Immature natural killer cell (primary cell): ENCODE measurements around the gene AKAP8. TPM values are rescaled to one million over a fixed set of nuclear protein-coding genes. Genes with fewer than 3 reads are reported as not detected.

Experiments
- DNase-seq, 3 donors: peaks; one replicate each; pipeline ENCODE4 v3.0.0; 2022; ENCODE audit warnings: mixed read lengths in 1 of 3
- H3K27ac Mint-ChIP-seq, 6 donors: one replicate each; pipeline ENCODE4 v1.8.0; 2020; ENCODE audit warnings: mixed read lengths in 6 of 6, mild to moderate bottlenecking in 5 of 6, inconsistent platforms in 4 of 6, moderate library complexity in 3 of 6
- H3K27me3 Mint-ChIP-seq, 3 donors: one replicate each; pipeline ENCODE4 v1.8.0; 2020 to 2021; ENCODE audit warnings: low read depth in 3 of 3, mild to moderate bottlenecking in 3 of 3, mixed read lengths in 3 of 3, moderate library complexity in 3 of 3, inconsistent platforms in 1 of 3
- H3K36me3 Mint-ChIP-seq, 3 donors: one replicate each; pipeline ENCODE4 v1.8.0; 2020; ENCODE audit warnings: mixed read lengths in 3 of 3, inconsistent platforms in 2 of 3, mild to moderate bottlenecking in 2 of 3
- H3K4me1 Mint-ChIP-seq, 2 donors: one replicate each; pipeline ENCODE4 v1.8.0; 2020; ENCODE audit warnings: inconsistent platforms in 2 of 2, mild to moderate bottlenecking in 2 of 2, mixed read lengths in 2 of 2, moderate library complexity in 1 of 2
- H3K4me3 Mint-ChIP-seq, 5 donors: one replicate each; pipeline ENCODE4 v1.8.0; 2020; ENCODE audit warnings: mild to moderate bottlenecking in 5 of 5, mixed read lengths in 5 of 5, inconsistent platforms in 3 of 5, moderate library complexity in 3 of 5
- H3K9me3 Mint-ChIP-seq, 6 donors: one replicate each; pipeline ENCODE4 v1.8.0; 2020; ENCODE audit warnings: mild to moderate bottlenecking in 6 of 6, mixed read lengths in 6 of 6, inconsistent platforms in 4 of 6, moderate library complexity in 3 of 6
- polyA plus RNA-seq, 3 donors: library from polyadenylated mRNA; unstranded; fragments of 300-500 nt; fragmentation: Illumina TruSeq; gene quantifications; one replicate each; pipeline ENCODE4 v1.2.3, GENCODE V29; 2021

Gene AKAP8
- polyA plus RNA-seq, 3 donors from 2014 or later: 7.8 to 21.9 (median 11.1) TPM

- H3K36me3 Mint-ChIP-seq: peaks cover 0 to 3% (median 0%) of the 10 kb centered on the region in 3 donors
- DNase-seq: peak; percentile 47 to 54 (median 54)
- peaks cover 10 to 13% (median 11%) of the 10 kb centered on the region in 3 donors for H3K27me3 Mint-ChIP-seq
- H3K4me1 Mint-ChIP-seq: peaks cover 35 to 45% of the 10 kb centered on the region in 2 donors
- H3K27ac Mint-ChIP-seq: peak overlapping the region; percentile 90 to 97 (median 96)
- no peaks in the 10 kb centered on the region for H3K9me3 Mint-ChIP-seq
- H3K4me3 Mint-ChIP-seq: peak overlapping the region; percentile 94 to 100 (median 100)
Measured at GRCh38 chr19:15378534-15379082, 979 bp downstream of the AKAP8 start.

DNA sequence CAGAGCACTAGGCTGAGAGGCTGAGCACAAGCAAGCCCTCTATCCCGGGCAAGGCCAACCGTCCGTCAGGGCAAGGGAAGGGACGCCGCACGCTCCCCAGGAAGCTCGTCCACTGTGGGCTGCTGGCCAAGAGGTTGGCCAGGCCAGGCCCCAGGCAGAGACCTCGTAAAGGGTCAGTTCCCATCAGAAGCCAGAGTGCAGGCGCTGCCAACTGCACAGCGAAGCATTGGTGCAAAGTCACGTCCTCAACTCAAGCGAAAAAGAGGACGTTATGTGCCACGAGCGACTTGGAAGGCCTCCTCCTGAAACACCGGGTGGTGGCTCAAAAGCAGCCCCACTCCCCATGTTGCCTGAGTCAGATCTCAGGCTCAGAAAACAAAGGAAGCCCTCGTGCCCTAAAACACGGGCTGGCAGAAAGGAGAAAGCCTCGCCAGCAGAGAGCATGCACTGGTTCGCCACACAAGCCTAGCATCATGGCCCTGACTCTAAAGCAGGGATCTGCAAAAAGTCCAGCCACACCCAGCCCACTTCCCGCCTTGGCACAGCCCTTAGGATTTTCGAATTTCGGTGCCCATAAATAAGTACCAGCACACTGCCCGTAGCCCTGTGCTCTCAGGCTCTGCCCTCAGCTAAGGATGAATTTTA is 4.7 kb downstream of the AKAP8 start:
- Mint-ChIP-seq H3K36me3 (peaks cover 3 to 21% (median 4%) of the 10 kb centered on the region in 3 donors), H3K4me3 (peak overlapping the region in 1 of 5 donors; percentile 18)

GRCh38 chr19:15374105-15374651 is 5.4 kb downstream of the AKAP8 start:
- H3K27ac Mint-ChIP-seq: no peak overlapping the region
- no peak for DNase-seq
- no peak overlapping the region for H3K4me3 Mint-ChIP-seq
- H3K9me3 Mint-ChIP-seq: no peaks in the 10 kb centered on the region
- peaks cover 3 to 12% (median 9%) of the 10 kb centered on the region in 3 donors for H3K27me3 Mint-ChIP-seq
- peaks cover 28 to 30% of the 10 kb centered on the region in 2 donors for H3K4me1 Mint-ChIP-seq
- peaks cover 0 to 21% (median 4%) of the 10 kb centered on the region in 3 donors for H3K36me3 Mint-ChIP-seq

More for the DNA sequence above, 4.7 kb downstream of the AKAP8 start:
- DNase-seq: no peak
- Mint-ChIP-seq H3K9me3 (no peaks in the 10 kb centered on the region), H3K27me3 (peaks cover 6 to 12% (median 11%) of the 10 kb centered on the region in 3 donors), H3K4me1 (peaks cover 28 to 30% of the 10 kb centered on the region in 2 donors), H3K27ac (no peak overlapping the region)

GRCh38 chr19:15373644-15374043 is 5.9 kb downstream of the AKAP8 start:
- DNase-seq: no peak
- H3K4me1 Mint-ChIP-seq: peaks cover 28 to 30% of the 10 kb centered on the region in 2 donors
- no peak overlapping the region for H3K4me3 Mint-ChIP-seq
- peaks cover 1 to 15% (median 8%) of the 10 kb centered on the region in 3 donors for H3K27me3 Mint-ChIP-seq
- H3K9me3 Mint-ChIP-seq: no peaks in the 10 kb centered on the region
- peaks cover 0 to 21% (median 4%) of the 10 kb centered on the region in 3 donors for H3K36me3 Mint-ChIP-seq
- H3K27ac Mint-ChIP-seq: peak overlapping the region in 1 of 6 donors; percentile 37

DNA sequence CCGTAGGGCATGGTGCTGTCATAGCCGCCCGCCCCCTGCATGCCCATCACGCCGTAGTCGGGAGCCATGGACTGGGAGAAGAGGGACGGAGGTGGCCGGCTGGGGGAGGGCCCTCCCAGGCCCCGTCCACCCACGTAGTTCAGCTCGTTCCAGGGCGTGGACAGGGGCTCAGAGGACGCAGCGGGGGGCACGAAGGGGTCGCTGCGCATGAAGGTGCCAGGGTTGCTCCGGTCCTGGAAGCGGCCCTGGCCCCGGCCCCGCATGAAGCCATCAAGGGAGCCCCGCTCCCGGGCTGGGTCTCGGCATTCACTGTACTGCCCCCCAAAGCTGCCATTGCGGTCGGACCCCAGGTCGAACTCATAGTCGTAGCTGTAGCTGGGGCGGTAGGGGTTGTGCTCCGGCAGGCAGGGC is 6.7 kb downstream of the AKAP8 start:
- peaks cover 1 to 17% (median 4%) of the 10 kb centered on the region in 3 donors for H3K27me3 Mint-ChIP-seq
- H3K4me3 Mint-ChIP-seq: no peak overlapping the region
- DNase-seq: no peak
- peak overlapping the region in 1 of 6 donors; percentile 37 for H3K27ac Mint-ChIP-seq
- H3K9me3 Mint-ChIP-seq: no peaks in the 10 kb centered on the region
- H3K4me1 Mint-ChIP-seq: peaks cover 21 to 24% of the 10 kb centered on the region in 2 donors
- H3K36me3 Mint-ChIP-seq: peaks cover 0 to 21% (median 4%) of the 10 kb centered on the region in 3 donors

- H3K4me1 Mint-ChIP-seq: peaks cover 17 to 19% of the 10 kb centered on the region in 2 donors
- no peaks in the 10 kb centered on the region for H3K9me3 Mint-ChIP-seq
- H3K27ac Mint-ChIP-seq: peak overlapping the region in 3 of 6 donors; percentile 46 to 65 (median 53)
- H3K27me3 Mint-ChIP-seq: peaks cover 1 to 17% (median 4%) of the 10 kb centered on the region in 3 donors
- H3K4me3 Mint-ChIP-seq: no peak overlapping the region
- DNase-seq: no peak
- H3K36me3 Mint-ChIP-seq: peaks cover 0 to 21% (median 4%) of the 10 kb centered on the region in 3 donors
Measured at GRCh38 chr19:15372470-15372869, 7.1 kb downstream of the AKAP8 start.

- no peak for DNase-seq
- H3K36me3 Mint-ChIP-seq: peaks cover 0 to 21% (median 4%) of the 10 kb centered on the region in 3 donors
- H3K4me3 Mint-ChIP-seq: no peak overlapping the region
- peaks cover 12 to 15% of the 10 kb centered on the region in 2 donors for H3K4me1 Mint-ChIP-seq
- H3K27ac Mint-ChIP-seq: peak overlapping the region in 1 of 6 donors; percentile 46
- H3K9me3 Mint-ChIP-seq: no peaks in the 10 kb centered on the region
- peaks cover 1 to 17% (median 7%) of the 10 kb centered on the region in 3 donors for H3K27me3 Mint-ChIP-seq
Measured at GRCh38 chr19:15371786-15372380, 7.7 kb downstream of the AKAP8 start.

GRCh38 chr19:15371119-15371518 is 8.5 kb downstream of the AKAP8 start:
- peaks cover 0 to 21% (median 4%) of the 10 kb centered on the region in 3 donors for H3K36me3 Mint-ChIP-seq
- H3K4me3 Mint-ChIP-seq: no peak overlapping the region
- H3K4me1 Mint-ChIP-seq: peaks cover 6 to 11% of the 10 kb centered on the region in 2 donors
- peaks cover 1 to 17% (median 7%) of the 10 kb centered on the region in 3 donors for H3K27me3 Mint-ChIP-seq
- no peak for DNase-seq
- no peak overlapping the region for H3K27ac Mint-ChIP-seq
- H3K9me3 Mint-ChIP-seq: no peaks in the 10 kb centered on the region

DNA sequence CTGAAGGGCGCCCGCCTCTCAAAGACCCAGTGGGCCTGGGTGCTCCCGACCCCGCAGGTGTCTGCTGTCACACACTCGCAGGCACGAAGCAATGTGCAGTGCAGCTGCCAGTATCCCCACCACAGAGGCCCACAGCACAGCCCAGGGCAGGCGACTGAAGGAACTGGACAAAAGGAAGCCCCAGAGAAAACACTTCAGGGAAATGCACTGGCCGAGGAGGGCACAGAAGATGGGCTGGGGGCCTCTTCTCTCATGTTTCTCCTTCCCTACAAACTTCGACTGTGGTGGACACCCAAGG is 10.0 kb downstream of the AKAP8 start:
- peaks cover 0 to 6% of the 10 kb centered on the region in 2 donors for H3K4me1 Mint-ChIP-seq
- peaks cover 0 to 21% (median 4%) of the 10 kb centered on the region in 3 donors for H3K36me3 Mint-ChIP-seq
- H3K4me3 Mint-ChIP-seq: no peak overlapping the region
- no peak overlapping the region for H3K27ac Mint-ChIP-seq
- no peaks in the 10 kb centered on the region for H3K9me3 Mint-ChIP-seq
- peaks cover 1 to 22% (median 7%) of the 10 kb centered on the region in 3 donors for H3K27me3 Mint-ChIP-seq
- no peak for DNase-seq

DNA sequence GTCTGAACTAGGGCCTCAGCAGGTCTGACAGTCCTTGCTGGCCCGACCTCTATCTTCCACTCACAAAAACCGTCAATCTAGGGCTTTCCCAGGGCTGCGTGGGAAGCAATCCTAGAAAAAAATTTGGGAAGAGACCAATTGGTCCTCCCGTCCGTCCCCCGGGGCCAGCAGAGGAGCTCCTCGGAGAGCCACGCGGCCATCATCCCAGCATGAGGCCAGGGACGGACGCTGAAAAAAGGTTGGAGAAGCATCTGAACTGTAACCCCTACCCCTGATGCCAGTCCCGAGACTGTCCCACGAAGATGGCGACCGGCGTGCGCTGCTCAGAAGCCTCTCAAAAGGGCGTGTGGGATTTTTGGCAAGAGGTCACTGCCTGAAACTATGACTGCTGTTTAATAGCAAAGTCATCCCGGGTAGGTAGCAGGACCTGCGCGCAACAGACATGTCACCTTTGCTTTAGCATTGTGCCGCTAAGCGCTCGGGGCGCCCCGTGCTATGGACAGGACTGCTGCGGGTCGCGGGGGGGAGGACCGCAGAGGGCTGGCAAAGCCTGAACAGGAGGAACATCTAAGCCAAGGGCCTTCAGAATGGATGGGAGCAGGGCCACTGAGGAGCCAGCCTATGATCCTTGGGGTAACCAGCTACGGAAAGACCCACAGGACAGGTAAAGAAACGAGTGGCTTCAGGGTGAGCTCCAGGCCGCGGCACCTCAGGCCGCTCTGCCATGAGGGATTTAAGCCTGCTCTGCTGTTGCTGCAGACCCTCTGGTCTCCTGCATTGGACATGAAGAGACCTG is 10.6 kb downstream of the AKAP8 start:
- Mint-ChIP-seq H3K27ac (no peak overlapping the region), H3K4me1 (peaks cover 0 to 1% of the 10 kb centered on the region in 2 donors), H3K4me3 (no peak overlapping the region), H3K27me3 (peaks cover 1 to 22% (median 7%) of the 10 kb centered on the region in 3 donors), H3K9me3 (no peaks in the 10 kb centered on the region), H3K36me3 (peaks cover 0 to 21% (median 4%) of the 10 kb centered on the region in 3 donors)
- no peak for DNase-seq

DNA sequence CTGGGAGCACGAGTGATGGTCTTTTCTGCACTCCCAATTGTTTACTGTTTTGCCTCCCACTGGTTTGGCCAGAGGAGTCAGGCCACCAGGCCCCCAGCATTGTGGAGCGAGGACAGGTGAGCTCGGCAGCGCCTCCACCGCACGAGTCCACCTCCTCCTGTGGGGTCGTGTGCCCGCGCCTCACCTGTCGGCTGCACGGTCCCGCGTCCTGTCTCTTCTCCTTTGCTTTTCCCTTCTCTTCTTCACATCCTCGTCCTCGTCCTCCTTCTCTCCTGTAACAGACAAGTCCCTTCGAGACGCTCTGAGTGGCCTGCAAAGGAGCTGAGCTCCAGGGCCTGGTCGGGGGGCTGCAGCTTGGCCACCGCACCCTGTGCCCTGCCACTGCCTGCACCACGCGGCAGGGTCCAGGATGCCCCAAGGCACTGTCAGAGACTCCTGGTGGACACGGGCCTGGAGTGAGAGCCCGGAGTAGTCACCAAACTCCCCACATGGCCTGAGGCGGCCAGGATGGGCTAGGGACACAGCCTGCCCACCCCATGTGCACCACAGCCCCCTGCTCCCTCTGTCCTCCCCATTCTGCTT is 11.4 kb downstream of the AKAP8 start:
- H3K27ac Mint-ChIP-seq: no peak overlapping the region
- DNase-seq: no peak
- H3K27me3 Mint-ChIP-seq: peaks cover 1 to 22% (median 5%) of the 10 kb centered on the region in 3 donors
- H3K4me1 Mint-ChIP-seq: no peaks in the 10 kb centered on the region
- H3K36me3 Mint-ChIP-seq: peaks cover 3 to 22% (median 4%) of the 10 kb centered on the region in 3 donors
- no peak overlapping the region for H3K4me3 Mint-ChIP-seq
- H3K9me3 Mint-ChIP-seq: no peaks in the 10 kb centered on the region

- Mint-ChIP-seq H3K4me1 (no peaks in the 10 kb centered on the region), H3K4me3 (no peak overlapping the region), H3K9me3 (no peaks in the 10 kb centered on the region), H3K27ac (no peak overlapping the region), H3K36me3 (peaks cover 3 to 17% (median 4%) of the 10 kb centered on the region in 3 donors), H3K27me3 (peaks cover 1 to 21% (median 5%) of the 10 kb centered on the region in 3 donors)
- DNase-seq: no peak
Measured at GRCh38 chr19:15367439-15367838, 12.1 kb downstream of the AKAP8 start.

DNA sequence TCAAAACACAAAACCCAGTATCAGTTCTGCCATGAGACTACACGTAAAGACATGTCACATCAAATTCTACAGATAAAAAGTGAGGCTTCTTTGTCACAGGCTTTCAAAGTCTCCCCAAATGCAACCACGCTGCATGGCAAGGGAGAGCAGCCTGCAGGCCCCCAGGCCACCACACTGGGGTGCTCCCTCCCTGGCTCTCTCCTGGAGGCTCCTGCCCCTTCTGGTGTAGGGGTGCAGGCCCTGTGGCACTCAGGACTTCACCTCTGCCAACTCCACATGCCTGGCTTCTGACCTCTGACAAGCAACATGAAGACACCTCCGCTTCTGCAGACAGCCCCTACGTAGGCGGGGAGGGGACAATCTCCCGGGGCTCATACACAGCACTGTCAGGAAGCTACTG is 14.3 kb downstream of the AKAP8 start:
- Mint-ChIP-seq H3K4me1 (peaks cover 3 to 4% of the 10 kb centered on the region in 2 donors), H3K27me3 (peaks cover under 1 to 24% (median 7%) of the 10 kb centered on the region in 3 donors), H3K4me3 (no peak overlapping the region), H3K9me3 (no peaks in the 10 kb centered on the region), H3K36me3 (peaks cover 2 to 20% (median 20%) of the 10 kb centered on the region in 3 donors), H3K27ac (no peak overlapping the region)
- DNase-seq: no peak
